Right cardiac atrium (tissue), 5 donors: ENCODE measurements around the gene DGCR2. TPM values are rescaled to one million over a fixed set of nuclear protein-coding genes. Genes with fewer than 3 reads are reported as not detected.

ENCODE experiments used
- ATAC-seq, 2 donors: fragments of 200-7000 bp; cut with Tn5 transposase; one replicate each; pipeline versions ENCODE4 v1.8.0 to v1.9.1; 2020; ENCODE audit warnings: moderate library complexity in 2 of 2, mild to moderate bottlenecking in 1 of 2
- DNase-seq, 3 donors: peaks; one replicate each; pipeline ENCODE4 v3.0.0-alpha.2; 2020
- H3K27ac ChIP-seq: one replicate; pipeline ENCODE4 v1.5.1; 2013; ENCODE audit warnings: mild to moderate bottlenecking, low read length, control low read depth, moderate library complexity
- H3K27me3 ChIP-seq: one replicate; pipeline ENCODE4 v1.6.1; 2013; ENCODE audit not compliant: control insufficient read depth, insufficient read depth
- H3K4me1 ChIP-seq: one replicate; pipeline ENCODE4 v1.6.1; 2013; ENCODE audit warnings: low read length; ENCODE audit not compliant: control insufficient read depth, insufficient read depth
- H3K4me3 ChIP-seq: one replicate; pipeline ENCODE4 v1.5.1; 2013; ENCODE audit warnings: low read length, control low read depth
- H3K9me3 ChIP-seq: one replicate; pipeline ENCODE4 v1.6.1; 2013; ENCODE audit warnings: low read length; ENCODE audit not compliant: control insufficient read depth
- WGBS: extraction: QIAGEN DNeasy Blood & Tissue Kit; methylation state at CpG from one replicate; pipeline ENCODE4 v1.1.7; 2013; 5-methylcytosine and 5-hydroxymethylcytosine counted together
- intact Hi-C, 4 donors: fragments of 100-400 bp; cut with DNase I; formaldehyde crosslinking; loops; one replicate each; pipeline versions ENCODE4 v1.11.0 to v1.14.0; 2022 to 2023
- polyA plus RNA-seq: library from polyadenylated mRNA; stranded (reverse); fragments of 200-250 nt; gene quantifications from one replicate; pipeline ENCODE4 v1.2.3, GENCODE V29; 2013
- total RNA-seq, 4 donors: library from RNA; stranded (reverse); fragmentation: NEBNext Ultra II Directional; extraction: Animal tissue kit (Norgen Biotek cat#: 25700); gene quantifications; one replicate each; pipeline ENCODE4 v1.2.1, GENCODE V29; 2021
- donor health status: healthy with polysubstance abuse.
- donor health status: DM: no; HTN: yes; CAD: no.
- donor health status: DM: no; HTN: no; CAD: no.
- donor health status: DM: no; HTN: yes; CAD: no; lungs with severe emphysema.
- donor health status: DM: yes; HTN: yes; CAD: no.

DGCR2 gene
- total and polyA plus RNA-seq, 5 donors = 28.9 to 38.8 (median 34.9) TPM

GRCh38 chr22:19043121-19044085 lies 78.8 kb downstream of the DGCR2 start:
- DNase-seq = peak in 1 of 3 donors; percentile 56
- H3K4me1 ChIP-seq = no peaks in the 10 kb centered on the region
- no peak for ATAC-seq
- H3K27me3 ChIP-seq = no peaks in the 10 kb centered on the region
- intact Hi-C loops = no loop called here
- WGBS = 73% methylated on average over 14 of the region's 14 CpGs
- H3K9me3 ChIP-seq = no peaks in the 10 kb centered on the region
- no peak overlapping the region for H3K27ac ChIP-seq
- no peak overlapping the region for H3K4me3 ChIP-seq

GRCh38 chr22:19042285-19043120 lies 79.7 kb downstream of the DGCR2 start:
- no peak for ATAC-seq
- WGBS = 92% methylated on average over 22 of the region's 22 CpGs
- H3K9me3 ChIP-seq = no peaks in the 10 kb centered on the region
- H3K4me3 ChIP-seq = no peak overlapping the region
- intact Hi-C loops = no loop called here
- H3K27ac ChIP-seq = no peak overlapping the region
- H3K4me1 ChIP-seq = no peaks in the 10 kb centered on the region
- DNase-seq = no peak
- H3K27me3 ChIP-seq = no peaks in the 10 kb centered on the region

- 94% methylated on average over 15 of the region's 15 CpGs for WGBS
- ATAC-seq = no peak
- no peak for DNase-seq
- H3K27ac ChIP-seq = no peak overlapping the region
- intact Hi-C loops = no loop called here
- H3K4me3 ChIP-seq = no peak overlapping the region
- H3K9me3 ChIP-seq = no peaks in the 10 kb centered on the region
- no peaks in the 10 kb centered on the region for H3K4me1 ChIP-seq
- no peaks in the 10 kb centered on the region for H3K27me3 ChIP-seq
Observed at GRCh38 chr22:19041704-19042074, 80.5 kb downstream of the DGCR2 start.

GRCh38 chr22:19040888-19041703 lies 81.1 kb downstream of the DGCR2 start:
- 92% methylated on average over 30 of the region's 30 CpGs for WGBS
- ATAC-seq (no peak), DNase-seq (no peak)
- no peak overlapping the region for H3K27ac ChIP-seq
- H3K27me3 ChIP-seq = no peaks in the 10 kb centered on the region
- no peak overlapping the region for H3K4me3 ChIP-seq
- H3K4me1 ChIP-seq = no peaks in the 10 kb centered on the region
- intact Hi-C loops = no loop called here
- H3K9me3 ChIP-seq = no peaks in the 10 kb centered on the region

GRCh38 chr22:19040391-19040861 lies 81.8 kb downstream of the DGCR2 start:
- no peaks in the 10 kb centered on the region for H3K9me3 ChIP-seq
- no peak overlapping the region for H3K27ac ChIP-seq
- intact Hi-C loops = no loop called here
- H3K4me1 ChIP-seq = no peaks in the 10 kb centered on the region
- WGBS = 80% methylated on average over 4 of the region's 4 CpGs
- H3K4me3 ChIP-seq = no peak overlapping the region
- H3K27me3 ChIP-seq = no peaks in the 10 kb centered on the region
- no peak for DNase-seq
- ATAC-seq = no peak

- Histone ChIP-seq H3K27me3 (no peaks in the 10 kb centered on the region), H3K9me3 (no peaks in the 10 kb centered on the region), H3K4me1 (no peaks in the 10 kb centered on the region), H3K27ac (no peak overlapping the region), H3K4me3 (no peak overlapping the region)
- ATAC-seq (no peak), DNase-seq (no peak)
- intact Hi-C loops = no loop called here
- 74% methylated on average over 6 of the region's 6 CpGs for WGBS
Observed at GRCh38 chr22:19039796-19040280, 82.4 kb downstream of the DGCR2 start.

- H3K4me3 ChIP-seq = no peak overlapping the region
- H3K4me1 ChIP-seq = no peaks in the 10 kb centered on the region
- no peak overlapping the region for H3K27ac ChIP-seq
- no peaks in the 10 kb centered on the region for H3K9me3 ChIP-seq
- H3K27me3 ChIP-seq = no peaks in the 10 kb centered on the region
- intact Hi-C loops = no loop called here
- WGBS = 83% methylated on average over 8 of the region's 8 CpGs
- ATAC-seq (no peak), DNase-seq (no peak)
Observed at GRCh38 chr22:19039448-19039780, 82.8 kb downstream of the DGCR2 start.

GRCh38 chr22:19038728-19039447 lies 83.3 kb downstream of the DGCR2 start:
- H3K4me3 ChIP-seq = no peak overlapping the region
- DNase-seq = peak in 1 of 3 donors; percentile 39

GRCh38 chr22:19038164-19038546 lies 84.1 kb downstream of the DGCR2 start:
- no peak overlapping the region for H3K4me3 ChIP-seq
- H3K27ac ChIP-seq = no peak overlapping the region
- H3K27me3 ChIP-seq = no peaks in the 10 kb centered on the region
- ATAC-seq (no peak), DNase-seq (no peak)
- intact Hi-C loops = no loop called here
- H3K9me3 ChIP-seq = no peaks in the 10 kb centered on the region
- WGBS = 92% methylated on average over 5 of the region's 5 CpGs
- H3K4me1 ChIP-seq = no peaks in the 10 kb centered on the region

More at GRCh38 chr22:19038728-19039447, 83.3 kb downstream of the DGCR2 start:
- H3K9me3 ChIP-seq = no peaks in the 10 kb centered on the region
- H3K27me3 ChIP-seq = no peaks in the 10 kb centered on the region
- 89% methylated on average over 24 of the region's 24 CpGs for WGBS
- intact Hi-C loops = no loop called here
- ATAC-seq = no peak
- H3K27ac ChIP-seq = no peak overlapping the region
- H3K4me1 ChIP-seq = no peaks in the 10 kb centered on the region
